Tibial nerve (tissue), 3 donors: ENCODE measurements around the gene RGS7.

Source experiments
- POLR2A ChIP-seq, 2 donors: fragments of 450-650 bp; IDR thresholded peaks; one replicate each; pipeline ENCODE4 v1.6.1; 2017; ENCODE audit warnings: antibody characterized with exemption in 2 of 2, mild to moderate bottlenecking in 2 of 2, moderate library complexity in 2 of 2
- TF ChIP-seq, protein P1 (sequence below), 5 experiments: fragments of 200-600 bp in 3 of 5; fragments of 450-650 bp in 2 of 5; sonication (generic) in 3 of 5; IDR thresholded peaks; one replicate each; pipeline ENCODE4 v1.5.1; 2016 to 2019; ENCODE audit warnings: antibody characterized with exemption in 5 of 5, mild to moderate bottlenecking in 3 of 5, moderate library complexity in 2 of 5

- TF ChIP-seq, protein P1, sequence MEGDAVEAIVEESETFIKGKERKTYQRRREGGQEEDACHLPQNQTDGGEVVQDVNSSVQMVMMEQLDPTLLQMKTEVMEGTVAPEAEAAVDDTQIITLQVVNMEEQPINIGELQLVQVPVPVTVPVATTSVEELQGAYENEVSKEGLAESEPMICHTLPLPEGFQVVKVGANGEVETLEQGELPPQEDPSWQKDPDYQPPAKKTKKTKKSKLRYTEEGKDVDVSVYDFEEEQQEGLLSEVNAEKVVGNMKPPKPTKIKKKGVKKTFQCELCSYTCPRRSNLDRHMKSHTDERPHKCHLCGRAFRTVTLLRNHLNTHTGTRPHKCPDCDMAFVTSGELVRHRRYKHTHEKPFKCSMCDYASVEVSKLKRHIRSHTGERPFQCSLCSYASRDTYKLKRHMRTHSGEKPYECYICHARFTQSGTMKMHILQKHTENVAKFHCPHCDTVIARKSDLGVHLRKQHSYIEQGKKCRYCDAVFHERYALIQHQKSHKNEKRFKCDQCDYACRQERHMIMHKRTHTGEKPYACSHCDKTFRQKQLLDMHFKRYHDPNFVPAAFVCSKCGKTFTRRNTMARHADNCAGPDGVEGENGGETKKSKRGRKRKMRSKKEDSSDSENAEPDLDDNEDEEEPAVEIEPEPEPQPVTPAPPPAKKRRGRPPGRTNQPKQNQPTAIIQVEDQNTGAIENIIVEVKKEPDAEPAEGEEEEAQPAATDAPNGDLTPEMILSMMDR (IDR thresholded peaks at IDR 0.05), result no peak
- TF ChIP-seq POLR2A (IDR thresholded peaks at IDR 0.05), result no peak
These were observed 49.4 kb upstream of the RGS7 start for GRCh38 chr1:241406421-241406820.
